K562 (cell line): ENCODE data around the gene ARHGAP22. TPM values are rescaled to one million over a fixed set of nuclear protein-coding genes. Genes with fewer than 3 reads are reported as not detected.

Experiments
- ARHGAP35 ChIP-seq: fragments of 450-650 bp; IDR thresholded peaks from 2 replicates; pipeline ENCODE4 v1.6.1; 2018; ENCODE audit not compliant: partially characterized antibody
- BDP1 ChIP-seq: IDR thresholded peaks from 3 replicates; pipeline ENCODE4 v1.6.1; 2011; ENCODE audit not compliant: insufficient read length, insufficient read depth
- GATA2 ChIP-seq: sonication (generic); formaldehyde crosslinking; IDR thresholded peaks from 2 replicates; pipeline ENCODE4 v1.4.0; 2020; ENCODE audit warnings: mild to moderate bottlenecking, missing genetic modification reagents
- HDGF ChIP-seq: fragments of 450-650 bp; IDR thresholded peaks from 2 replicates; pipeline ENCODE4 v1.6.1; 2016
- JUNB ChIP-seq: fragments of 450-650 bp; formaldehyde crosslinking; conservative IDR thresholded peaks from 2 replicates; pipeline ENCODE4 v1.4.0; 2020; ENCODE audit warnings: mild to moderate bottlenecking
- KLF6 ChIP-seq: fragments of 250-450 bp; sonication (Bioruptor Pico); IDR thresholded peaks from 2 replicates; pipeline ENCODE4 v1.4.0; 2020; ENCODE audit warnings: mild to moderate bottlenecking, moderate library complexity, borderline replicate concordance
- NFYB ChIP-seq: IDR thresholded peaks from 2 replicates; pipeline ENCODE4 v1.6.1; 2011; ENCODE audit warnings: mild to moderate bottlenecking, moderate library complexity; ENCODE audit not compliant: insufficient read length; ENCODE audit errors: extremely low read depth
- SRSF1 ChIP-seq: fragments of 200-400 bp; formaldehyde crosslinking; IDR thresholded peaks from 2 replicates; pipeline ENCODE4 v1.6.1; 2017; ENCODE audit warnings: mild to moderate bottlenecking, low read depth, low read length, moderate library complexity
- TCF7L2 ChIP-seq: fragments of 150-350 bp; IDR thresholded peaks from 2 replicates; pipeline ENCODE4 v1.6.1; 2016; ENCODE audit warnings: low read depth, mild to moderate bottlenecking, low read length, moderate library complexity
- ZNF121 ChIP-seq: sonication (generic); formaldehyde crosslinking; conservative IDR thresholded peaks from 2 replicates; pipeline ENCODE4 v1.8.0; 2022; ENCODE audit warnings: missing genetic modification reagents
- ZNF57 ChIP-seq: fragments of 450-650 bp; formaldehyde crosslinking; IDR thresholded peaks from 2 replicates; pipeline ENCODE4 v1.4.0; 2020; ENCODE audit warnings: mild to moderate bottlenecking, moderate library complexity
- ZNF589 ChIP-seq: fragments of 200-800 bp; sonication (Bioruptor generic); IDR thresholded peaks from 2 replicates; pipeline ENCODE4 v1.6.1; 2016; ENCODE audit warnings: low read depth, missing genetic modification characterization, missing compliant biosample characterization
- polyA plus RNA-seq, 8 experiments: library from polyadenylated mRNA; depleted of rRNA in 4 of 8; stranded (reverse) in 5 of 8; unstranded in 3 of 8; fragments of >200 nt; fragmentation: Nextera tagmentation in 2 of 8; fragmentation: Illumina TruSeq in 1 of 8; extraction: Ambion mirVana in 2 of 8; extraction: Trizol in 1 of 8; gene quantifications; 2 replicates each; pipeline versions ENCODE4 v1.2.1 to v1.2.3, GENCODE V29; 2011 to 2014; ENCODE audit warnings: inconsistent platforms in 1 of 8, missing spikeins in 1 of 8
- total RNA-seq, 7 experiments: library from RNA; depleted of rRNA in 6 of 7; stranded (reverse); fragments of >200 nt in 6 of 7; fragmentation: Illumina TruSeq in 2 of 7; extraction: Trizol in 2 of 7; gene quantifications; 2 replicates each; pipeline versions ENCODE4 v1.2.1 to v1.2.3, GENCODE V29; 2011 to 2021; ENCODE audit warnings: low replicate concordance in 1 of 7
- TF ChIP-seq, protein P1 (sequence below): fragments of 450-650 bp; IDR thresholded peaks from 2 replicates; pipeline ENCODE4 v1.6.1; 2016
- TF ChIP-seq, protein P2 (sequence below): fragments of 450-650 bp; formaldehyde crosslinking; conservative IDR thresholded peaks from 2 replicates; pipeline ENCODE4 v1.4.0; 2022; ENCODE audit warnings: mild to moderate bottlenecking, missing genetic modification characterization
- TF ChIP-seq, protein P3 (sequence below): conservative IDR thresholded peaks from 2 replicates; pipeline ENCODE4 v1.6.1; 2011; ENCODE audit warnings: low read depth, mild to moderate bottlenecking, low read length; ENCODE audit not compliant: control insufficient read depth
- TF ChIP-seq, protein P4 (sequence below): sonication (generic); formaldehyde crosslinking; IDR thresholded peaks from 2 replicates; pipeline ENCODE4 v1.8.1; 2023; ENCODE audit warnings: mild to moderate bottlenecking, missing genetic modification reagents
- TF ChIP-seq, protein P5 (sequence below): sonication (generic); IDR thresholded peaks from 2 replicates; pipeline ENCODE4 v1.6.1; 2016
- TF ChIP-seq, protein P6 (sequence below): fragments of 450-650 bp; formaldehyde crosslinking; IDR thresholded peaks from 2 replicates; pipeline ENCODE4 v1.4.0; 2020; ENCODE audit warnings: mild to moderate bottlenecking, moderate library complexity

ARHGAP22 gene
- total and polyA plus RNA-seq, 9 of the 15 experiments (the other 6 are each of a cell fraction or from before 2014, with no cell fraction given) = 1.3 to 28.1 (median 12.7) TPM

DNA sequence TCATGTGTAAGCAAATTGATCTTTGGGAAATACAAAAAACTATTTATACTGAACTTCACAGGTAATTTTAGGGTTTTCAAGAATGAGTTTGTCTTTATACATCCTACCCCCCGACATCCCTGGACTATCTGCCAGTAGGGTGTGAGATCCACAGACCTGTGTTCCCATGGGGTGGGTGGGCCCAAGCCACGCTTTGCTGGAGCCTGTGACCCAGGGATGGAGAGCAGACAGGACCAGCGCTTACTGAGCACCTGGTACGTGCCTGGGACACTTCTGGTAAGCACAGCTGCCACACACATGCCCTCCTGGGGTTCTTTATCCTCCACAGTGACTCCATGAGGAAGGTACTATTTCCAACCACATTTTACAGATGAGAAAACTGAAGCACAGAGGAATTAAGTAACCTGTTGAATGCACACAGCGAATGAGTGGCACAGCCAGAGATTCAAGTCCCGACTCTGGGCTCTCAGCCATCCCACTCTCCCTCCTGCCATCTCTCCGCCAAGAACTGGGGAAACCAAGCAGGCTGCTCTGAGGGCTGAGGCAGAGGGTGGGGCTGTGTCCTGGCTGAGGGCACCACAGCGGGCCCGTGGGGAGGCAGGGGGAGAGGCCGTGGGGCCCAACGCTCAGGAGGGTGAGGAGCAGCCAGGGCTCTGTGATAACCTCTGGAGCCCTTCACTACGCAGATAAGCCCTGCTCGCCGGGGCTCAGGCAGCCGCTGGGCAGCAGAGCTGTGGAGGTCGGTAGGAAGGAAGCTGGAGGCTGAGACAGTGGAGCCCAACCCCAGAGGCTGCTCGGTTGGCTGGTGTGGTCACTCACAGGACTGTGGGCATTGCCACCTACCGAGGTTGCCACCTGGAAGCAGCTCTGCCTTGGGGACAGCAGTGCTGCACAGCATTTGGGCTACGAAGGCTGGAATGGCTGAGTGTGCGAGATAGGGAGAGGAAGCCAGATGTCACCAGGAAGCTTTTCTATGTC, 124.2 kb downstream of the ARHGAP22 start (continued):
- TF ChIP-seq, protein P1, sequence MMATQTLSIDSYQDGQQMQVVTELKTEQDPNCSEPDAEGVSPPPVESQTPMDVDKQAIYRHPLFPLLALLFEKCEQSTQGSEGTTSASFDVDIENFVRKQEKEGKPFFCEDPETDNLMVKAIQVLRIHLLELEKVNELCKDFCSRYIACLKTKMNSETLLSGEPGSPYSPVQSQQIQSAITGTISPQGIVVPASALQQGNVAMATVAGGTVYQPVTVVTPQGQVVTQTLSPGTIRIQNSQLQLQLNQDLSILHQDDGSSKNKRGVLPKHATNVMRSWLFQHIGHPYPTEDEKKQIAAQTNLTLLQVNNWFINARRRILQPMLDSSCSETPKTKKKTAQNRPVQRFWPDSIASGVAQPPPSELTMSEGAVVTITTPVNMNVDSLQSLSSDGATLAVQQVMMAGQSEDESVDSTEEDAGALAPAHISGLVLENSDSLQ = no peak
- TF ChIP-seq, protein P2, sequence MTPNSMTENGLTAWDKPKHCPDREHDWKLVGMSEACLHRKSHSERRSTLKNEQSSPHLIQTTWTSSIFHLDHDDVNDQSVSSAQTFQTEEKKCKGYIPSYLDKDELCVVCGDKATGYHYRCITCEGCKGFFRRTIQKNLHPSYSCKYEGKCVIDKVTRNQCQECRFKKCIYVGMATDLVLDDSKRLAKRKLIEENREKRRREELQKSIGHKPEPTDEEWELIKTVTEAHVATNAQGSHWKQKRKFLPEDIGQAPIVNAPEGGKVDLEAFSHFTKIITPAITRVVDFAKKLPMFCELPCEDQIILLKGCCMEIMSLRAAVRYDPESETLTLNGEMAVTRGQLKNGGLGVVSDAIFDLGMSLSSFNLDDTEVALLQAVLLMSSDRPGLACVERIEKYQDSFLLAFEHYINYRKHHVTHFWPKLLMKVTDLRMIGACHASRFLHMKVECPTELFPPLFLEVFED (CRISPR knock-in tag) = no peak
- TF ChIP-seq, protein P3, sequence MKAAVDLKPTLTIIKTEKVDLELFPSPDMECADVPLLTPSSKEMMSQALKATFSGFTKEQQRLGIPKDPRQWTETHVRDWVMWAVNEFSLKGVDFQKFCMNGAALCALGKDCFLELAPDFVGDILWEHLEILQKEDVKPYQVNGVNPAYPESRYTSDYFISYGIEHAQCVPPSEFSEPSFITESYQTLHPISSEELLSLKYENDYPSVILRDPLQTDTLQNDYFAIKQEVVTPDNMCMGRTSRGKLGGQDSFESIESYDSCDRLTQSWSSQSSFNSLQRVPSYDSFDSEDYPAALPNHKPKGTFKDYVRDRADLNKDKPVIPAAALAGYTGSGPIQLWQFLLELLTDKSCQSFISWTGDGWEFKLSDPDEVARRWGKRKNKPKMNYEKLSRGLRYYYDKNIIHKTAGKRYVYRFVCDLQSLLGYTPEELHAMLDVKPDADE = no peak
- no peak for TF ChIP-seq KLF6 (CRISPR knock-in tag)
- TF ChIP-seq JUNB = 0 out of 2 replicates have a peak, but pooled peaks have one; percentile 30
- no peak for TF ChIP-seq ZNF121 (CRISPR knock-in tag)
- TF ChIP-seq, protein P4, sequence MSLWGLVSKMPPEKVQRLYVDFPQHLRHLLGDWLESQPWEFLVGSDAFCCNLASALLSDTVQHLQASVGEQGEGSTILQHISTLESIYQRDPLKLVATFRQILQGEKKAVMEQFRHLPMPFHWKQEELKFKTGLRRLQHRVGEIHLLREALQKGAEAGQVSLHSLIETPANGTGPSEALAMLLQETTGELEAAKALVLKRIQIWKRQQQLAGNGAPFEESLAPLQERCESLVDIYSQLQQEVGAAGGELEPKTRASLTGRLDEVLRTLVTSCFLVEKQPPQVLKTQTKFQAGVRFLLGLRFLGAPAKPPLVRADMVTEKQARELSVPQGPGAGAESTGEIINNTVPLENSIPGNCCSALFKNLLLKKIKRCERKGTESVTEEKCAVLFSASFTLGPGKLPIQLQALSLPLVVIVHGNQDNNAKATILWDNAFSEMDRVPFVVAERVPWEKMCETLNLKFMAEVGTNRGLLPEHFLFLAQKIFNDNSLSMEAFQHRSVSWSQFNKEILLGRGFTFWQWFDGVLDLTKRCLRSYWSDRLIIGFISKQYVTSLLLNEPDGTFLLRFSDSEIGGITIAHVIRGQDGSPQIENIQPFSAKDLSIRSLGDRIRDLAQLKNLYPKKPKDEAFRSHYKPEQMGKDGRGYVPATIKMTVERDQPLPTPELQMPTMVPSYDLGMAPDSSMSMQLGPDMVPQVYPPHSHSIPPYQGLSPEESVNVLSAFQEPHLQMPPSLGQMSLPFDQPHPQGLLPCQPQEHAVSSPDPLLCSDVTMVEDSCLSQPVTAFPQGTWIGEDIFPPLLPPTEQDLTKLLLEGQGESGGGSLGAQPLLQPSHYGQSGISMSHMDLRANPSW (CRISPR knock-in tag) = peak; percentile 42; the same call in 1 of the 2 replicates
- TF ChIP-seq ARHGAP35 = no peak
- no peak for TF ChIP-seq BDP1
- TF ChIP-seq SRSF1 = no peak
- TF ChIP-seq HDGF = 0 out of 2 replicates have a peak, but pooled peaks have one; percentile 83
- TF ChIP-seq, protein P5, sequence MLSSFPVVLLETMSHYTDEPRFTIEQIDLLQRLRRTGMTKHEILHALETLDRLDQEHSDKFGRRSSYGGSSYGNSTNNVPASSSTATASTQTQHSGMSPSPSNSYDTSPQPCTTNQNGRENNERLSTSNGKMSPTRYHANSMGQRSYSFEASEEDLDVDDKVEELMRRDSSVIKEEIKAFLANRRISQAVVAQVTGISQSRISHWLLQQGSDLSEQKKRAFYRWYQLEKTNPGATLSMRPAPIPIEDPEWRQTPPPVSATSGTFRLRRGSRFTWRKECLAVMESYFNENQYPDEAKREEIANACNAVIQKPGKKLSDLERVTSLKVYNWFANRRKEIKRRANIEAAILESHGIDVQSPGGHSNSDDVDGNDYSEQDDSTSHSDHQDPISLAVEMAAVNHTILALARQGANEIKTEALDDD = no peak
- TF ChIP-seq, protein P6, sequence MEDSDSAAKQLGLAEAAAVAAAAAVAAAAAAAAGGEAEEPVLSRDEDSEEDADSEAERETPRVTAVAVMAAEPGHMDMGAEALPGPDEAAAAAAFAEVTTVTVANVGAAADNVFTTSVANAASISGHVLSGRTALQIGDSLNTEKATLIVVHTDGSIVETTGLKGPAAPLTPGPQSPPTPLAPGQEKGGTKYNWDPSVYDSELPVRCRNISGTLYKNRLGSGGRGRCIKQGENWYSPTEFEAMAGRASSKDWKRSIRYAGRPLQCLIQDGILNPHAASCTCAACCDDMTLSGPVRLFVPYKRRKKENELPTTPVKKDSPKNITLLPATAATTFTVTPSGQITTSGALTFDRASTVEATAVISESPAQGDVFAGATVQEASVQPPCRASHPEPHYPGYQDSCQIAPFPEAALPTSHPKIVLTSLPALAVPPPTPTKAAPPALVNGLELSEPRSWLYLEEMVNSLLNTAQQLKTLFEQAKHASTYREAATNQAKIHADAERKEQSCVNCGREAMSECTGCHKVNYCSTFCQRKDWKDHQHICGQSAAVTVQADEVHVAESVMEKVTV (CRISPR knock-in tag) = no peak
- TF ChIP-seq GATA2 (CRISPR knock-in tag) = peak; percentile 39; the same call in 1 of the 2 replicates
- TF ChIP-seq ZNF589 (CRISPR knock-in tag) = no peak
- TF ChIP-seq ZNF57 (CRISPR knock-in tag) = no peak
- TF ChIP-seq TCF7L2 = no peak
- TF ChIP-seq NFYB = no peak
